SK-N-SH (cell line): ENCODE results near the gene TRAM2.

Experiments
- CHD2 ChIP-seq: fragments of 150-350 bp; IDR thresholded peaks from 2 replicates; pipeline ENCODE4 v1.6.1; 2018; ENCODE audit warnings: low read length; ENCODE audit not compliant: partially characterized antibody
- CTCF ChIP-seq: fragments of 200-600 bp; sonication (generic); IDR thresholded peaks from 2 replicates; pipeline ENCODE4 v1.6.1; 2017; ENCODE audit warnings: antibody characterized with exemption, mild to moderate bottlenecking, moderate library complexity
- EP300 ChIP-seq, 2 experiments: IDR thresholded peaks; 2 replicates each; pipeline versions ENCODE4 v1.4.0 to v1.6.1; 2012; ENCODE audit warnings: borderline replicate concordance in 1 of 2, low read depth in 1 of 2, low read length in 1 of 2
- EZH2phosphoT487 ChIP-seq: fragments of 200-600 bp; sonication (generic); IDR thresholded peaks from 2 replicates; pipeline ENCODE4 v1.6.1; 2017; ENCODE audit warnings: low read depth, mixed run types, mild to moderate bottlenecking, antibody characterized with exemption, moderate library complexity, borderline replicate concordance
- FOXJ3 ChIP-seq: sonication (generic); formaldehyde crosslinking; IDR thresholded peaks from 2 replicates; pipeline ENCODE4 v1.5.1; 2020; ENCODE audit warnings: mild to moderate bottlenecking, missing genetic modification reagents
- GATA2 ChIP-seq: sonication (generic); formaldehyde crosslinking; IDR thresholded peaks from 2 replicates; pipeline ENCODE4 v1.5.0; 2020; ENCODE audit warnings: mild to moderate bottlenecking, missing genetic modification reagents
- POLR2AphosphoS5 ChIP-seq: IDR thresholded peaks from 2 replicates; pipeline ENCODE4 v1.6.1; 2012; ENCODE audit warnings: low read depth, low read length
- RAD21 ChIP-seq: IDR thresholded peaks from 2 replicates; pipeline ENCODE4 v1.6.1; 2012; ENCODE audit warnings: mild to moderate bottlenecking, low read length
- REST ChIP-seq: IDR thresholded peaks from 2 replicates; pipeline ENCODE4 v1.6.1; 2012; ENCODE audit warnings: mild to moderate bottlenecking, low read depth, low read length, moderate library complexity
- RFX5 ChIP-seq: IDR thresholded peaks from 2 replicates; pipeline ENCODE4 v1.6.1; 2012; ENCODE audit warnings: mild to moderate bottlenecking, improper control_type of control experiment, low read length
- TAF1 ChIP-seq: IDR thresholded peaks from 2 replicates; pipeline ENCODE4 v1.6.1; 2012; ENCODE audit warnings: low read depth, mild to moderate bottlenecking, low read length, moderate library complexity, borderline replicate concordance
- USF1 ChIP-seq: IDR thresholded peaks from 2 replicates; pipeline ENCODE4 v1.4.0; 2012; ENCODE audit warnings: low read depth, borderline replicate concordance
- YY1 ChIP-seq: IDR thresholded peaks from 2 replicates; pipeline ENCODE4 v1.4.0; 2012; ENCODE audit warnings: low read depth, mild to moderate bottlenecking

- TF ChIP-seq YY1, result no peak
- no peak for TF ChIP-seq CTCF
- no peak for TF ChIP-seq CHD2
- no peak for TF ChIP-seq EZH2phosphoT487
- TF ChIP-seq RAD21, result no peak
- no peak for TF ChIP-seq TAF1
- no peak for TF ChIP-seq RFX5
- TF ChIP-seq GATA2 (CRISPR knock-in tag), result no peak
- no peak for TF ChIP-seq FOXJ3 (CRISPR knock-in tag)
- no peak for TF ChIP-seq REST
- TF ChIP-seq USF1, result no peak
- no peak for TF ChIP-seq EP300 (IDR thresholded peaks at IDR 0.05; ENCODE audit: borderline replicate concordance in 1 of 2, low read depth in 1 of 2, low read length in 1 of 2)
- TF ChIP-seq POLR2AphosphoS5, result no peak
These were observed 6.6 kb downstream of the TRAM2 start for GRCh38 chr6:52570291-52570700.
